Measurements from ENCODE around the gene FN3K.
A peak's percentile ranks its signal among the peaks of the same experiment; 100 is the strongest.
"Not testable (repeated sequence)": the region's sequence is repeated elsewhere in the genome, so short reads cannot be mapped to it uniquely, and the experiment has no call there.

Gene FN3K

GRCh38 chr17:82736511-82737185 is 1.2 kb downstream of the FN3K start:
- DNase-seq (ENCODE audit: low spot score) (no peak), FAIRE-seq (no peak)

DNA sequence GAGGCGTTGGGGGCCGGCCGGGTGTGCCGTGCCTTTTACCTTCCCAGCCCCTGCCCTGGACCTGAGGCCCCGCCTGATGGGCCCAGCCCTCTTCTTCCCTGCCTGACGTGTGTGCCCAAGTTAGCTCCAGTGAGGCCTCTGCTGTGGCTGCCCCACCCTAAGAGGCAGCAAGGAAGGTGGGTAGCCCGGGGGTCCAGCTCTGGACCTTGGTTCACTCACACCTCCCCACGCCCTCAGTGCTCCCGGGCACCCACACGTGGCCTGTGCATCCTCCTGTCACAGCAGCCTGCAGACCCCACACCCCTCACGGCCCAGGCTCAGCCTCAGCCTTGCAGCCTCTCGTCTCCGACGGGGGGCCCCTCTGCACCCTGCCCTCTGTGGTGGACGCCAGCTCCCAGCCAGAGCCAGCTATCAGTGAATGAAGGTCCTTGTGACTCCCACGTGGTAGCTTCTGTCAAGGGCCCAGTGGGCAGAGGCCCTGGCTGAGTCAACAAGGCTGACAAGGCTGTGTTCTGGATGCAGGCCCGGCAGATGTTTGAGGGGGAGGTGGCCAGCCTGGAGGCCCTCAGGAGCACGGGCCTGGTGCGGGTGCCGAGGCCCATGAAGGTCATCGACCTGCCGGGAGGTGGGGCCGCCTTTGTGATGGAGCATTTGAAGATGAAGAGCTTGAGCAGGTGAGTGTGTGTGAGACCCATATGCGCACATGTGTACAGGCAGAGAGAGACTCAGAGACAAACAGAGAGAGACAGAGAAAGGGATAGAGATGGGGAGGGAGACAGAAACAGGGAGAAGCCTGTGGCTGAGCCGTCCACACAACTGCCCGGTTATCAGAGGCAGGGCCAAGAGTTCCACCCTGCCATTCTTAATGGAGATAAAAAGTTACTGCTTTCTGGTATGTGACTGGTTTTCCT is 2.8 kb downstream of the FN3K start:
- no peak for FAIRE-seq
- no peak for DNase-seq (ENCODE audit: low spot score)

GRCh38 chr17:82740906-82741759 is 5.7 kb downstream of the FN3K start:
- FAIRE-seq (peak; percentile 13), DNase-seq (ENCODE audit: low spot score) (no peak)

DNA sequence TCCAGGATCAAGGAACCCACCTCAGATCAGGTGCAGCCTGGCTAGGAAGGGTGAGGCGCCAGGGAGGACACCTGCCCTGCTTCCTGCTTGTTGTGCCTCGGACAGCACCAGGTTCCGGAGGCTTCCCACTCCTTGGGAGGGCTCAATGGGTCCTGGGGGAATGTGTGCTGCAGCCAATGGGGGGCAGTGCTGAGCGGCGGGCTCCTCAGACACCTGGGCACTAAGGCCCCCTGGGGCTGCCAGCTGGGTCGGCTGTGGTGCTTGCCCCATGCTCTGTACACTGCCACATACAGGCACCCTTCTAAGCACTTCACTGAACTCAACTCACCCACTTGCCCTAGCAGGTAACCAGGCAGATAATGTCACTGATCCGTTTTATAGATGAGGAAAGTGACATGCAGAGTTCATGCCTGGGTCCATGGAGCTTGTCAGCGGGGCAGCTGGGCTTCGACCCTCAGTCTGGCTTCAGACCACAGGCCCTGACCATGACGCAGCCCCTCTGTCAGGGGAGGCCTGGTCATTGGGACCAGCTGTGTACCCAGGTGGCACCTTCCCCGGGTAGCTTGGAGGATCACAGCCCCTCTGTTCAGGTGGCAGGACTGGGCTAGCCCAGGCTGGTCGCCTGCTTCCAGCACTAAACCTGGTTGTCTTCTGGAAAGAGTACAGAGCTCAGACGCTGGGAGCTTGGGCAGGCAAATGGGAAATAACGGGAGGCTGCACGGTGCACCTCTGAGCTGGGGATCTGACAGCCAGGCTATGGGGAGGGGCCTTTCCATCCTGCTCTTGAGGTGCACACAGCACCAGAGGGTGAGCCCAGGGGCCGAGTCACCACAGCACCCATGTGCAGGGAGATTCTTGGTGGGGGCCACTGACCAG is 8.2 kb downstream of the FN3K start:
- FAIRE-seq: no peak
- no peak for DNase-seq (ENCODE audit: low spot score)

GRCh38 chr17:82744736-82745135 is 9.3 kb downstream of the FN3K start:
- DNase-seq (ENCODE audit: low spot score); FAIRE-seq: not testable (repeated sequence)

GRCh38 chr17:82745524-82745923 is 10.1 kb downstream of the FN3K start:
- DNase-seq (ENCODE audit: low spot score): no peak
- no peak for FAIRE-seq

- DNase-seq (ENCODE audit: low spot score) (no peak), FAIRE-seq (no peak)
Observed at GRCh38 chr17:82748756-82749155, 13.3 kb downstream of the FN3K start.

- no peak for FAIRE-seq
- no peak for DNase-seq (ENCODE audit: low spot score)
Observed at GRCh38 chr17:82750241-82750908, 15.0 kb downstream of the FN3K start.

- DNase-seq (ENCODE audit: low spot score) (no peak), FAIRE-seq (no peak)
Observed at GRCh38 chr17:82751171-82751570, 15.8 kb downstream of the FN3K start.

GRCh38 chr17:82751571-82752370 is 16.4 kb downstream of the FN3K start, which contains the start of gene TBCD:
TBCD (plus strand) TSS chr17:82752065; CDS start chr17:82752194, 129 bp downstream.
- DNase-seq (ENCODE audit: low spot score) (peak; percentile 98), FAIRE-seq (peak; percentile 88)

DNA sequence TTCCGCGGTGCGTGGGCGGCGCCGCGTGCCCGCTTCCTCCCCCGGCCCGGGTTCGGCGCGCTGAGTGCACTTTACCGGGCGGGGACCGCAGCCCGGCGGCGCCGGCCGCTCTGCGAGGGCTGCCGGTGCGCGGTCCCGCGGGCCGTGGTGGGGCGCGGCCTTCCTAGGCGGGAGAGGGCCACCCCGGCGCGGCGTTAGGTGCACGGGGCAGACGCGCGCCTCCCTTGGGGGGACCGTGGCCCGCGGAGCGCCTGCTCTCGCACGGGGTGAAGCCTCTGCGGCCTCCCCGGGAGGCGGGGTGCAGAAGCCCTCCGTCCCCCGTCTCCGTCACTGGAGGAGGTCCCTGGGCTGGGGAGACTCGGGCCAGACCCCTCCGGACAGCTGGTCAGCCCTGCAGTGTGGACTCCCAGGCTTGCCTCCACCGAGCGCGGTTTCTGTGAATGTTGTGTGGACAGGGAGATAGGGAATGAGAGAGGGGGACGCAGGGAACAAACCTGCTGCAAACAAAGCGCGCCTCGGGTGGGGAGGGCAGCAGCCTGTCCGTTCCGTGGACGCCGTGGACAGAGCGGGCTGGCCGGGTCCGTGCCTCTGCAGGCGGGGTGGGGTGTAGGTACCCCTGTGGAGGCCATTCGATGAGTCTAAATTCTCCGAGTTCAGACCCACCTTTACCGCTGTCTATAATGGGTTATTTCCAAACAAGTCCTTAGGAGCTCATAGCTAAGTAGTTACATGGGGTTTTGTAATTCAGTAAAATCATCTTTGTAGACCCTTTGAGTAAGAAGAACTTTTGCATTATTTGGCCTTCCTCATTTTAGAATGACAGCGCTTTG is 17.2 kb downstream of the FN3K start:
- DNase-seq (ENCODE audit: low spot score): peak; percentile 46
- FAIRE-seq: peak; percentile 27

GRCh38 chr17:82753201-82753464 is 17.7 kb downstream of the FN3K start:
- DNase-seq (ENCODE audit: low spot score) (no peak), FAIRE-seq (no peak)

DNA sequence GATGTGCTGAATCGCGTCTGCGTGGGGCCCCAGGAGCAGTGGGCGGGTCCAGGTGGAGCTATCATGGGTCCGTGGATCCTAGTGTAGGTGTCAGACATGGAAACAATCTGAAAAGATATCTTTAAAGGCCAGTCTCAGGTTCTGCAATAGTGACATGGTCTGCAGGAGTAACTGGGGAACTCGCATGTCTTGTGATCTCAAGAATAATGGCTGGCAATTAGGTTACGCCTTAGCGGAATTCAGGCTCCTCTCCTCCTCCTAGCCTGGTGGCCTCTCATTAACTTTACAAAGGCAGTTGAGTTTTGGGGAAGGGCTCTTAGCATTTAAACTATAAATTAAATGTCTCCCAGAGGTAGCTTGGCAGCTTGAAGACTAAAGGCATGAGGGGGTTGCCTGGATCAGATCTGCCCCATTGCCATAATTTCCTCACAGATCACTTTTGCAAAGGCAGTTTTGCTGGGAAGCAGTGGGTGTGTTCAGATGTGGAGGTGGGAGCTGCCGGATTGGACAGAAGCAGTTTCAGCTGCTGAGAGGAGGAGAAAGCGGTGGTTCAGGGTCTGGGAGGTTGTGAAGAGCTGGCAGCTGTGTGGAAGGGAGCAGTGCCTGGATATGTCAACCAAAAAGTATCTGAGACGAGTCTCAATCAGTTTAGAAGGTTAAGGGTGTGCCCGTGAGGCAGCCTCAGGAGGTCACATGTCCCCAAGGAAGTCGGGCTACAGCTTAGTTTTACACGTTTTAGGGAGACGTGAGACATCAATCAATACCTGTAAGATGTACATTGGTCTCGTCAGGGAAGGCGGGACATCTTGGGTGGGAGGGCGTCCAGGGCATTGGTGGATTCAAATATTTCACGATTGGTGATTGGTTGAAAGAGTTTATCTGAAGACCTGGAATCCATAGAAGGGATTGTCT is 19.1 kb downstream of the FN3K start:
- DNase-seq (ENCODE audit: low spot score): no peak
- FAIRE-seq: no peak

DNA sequence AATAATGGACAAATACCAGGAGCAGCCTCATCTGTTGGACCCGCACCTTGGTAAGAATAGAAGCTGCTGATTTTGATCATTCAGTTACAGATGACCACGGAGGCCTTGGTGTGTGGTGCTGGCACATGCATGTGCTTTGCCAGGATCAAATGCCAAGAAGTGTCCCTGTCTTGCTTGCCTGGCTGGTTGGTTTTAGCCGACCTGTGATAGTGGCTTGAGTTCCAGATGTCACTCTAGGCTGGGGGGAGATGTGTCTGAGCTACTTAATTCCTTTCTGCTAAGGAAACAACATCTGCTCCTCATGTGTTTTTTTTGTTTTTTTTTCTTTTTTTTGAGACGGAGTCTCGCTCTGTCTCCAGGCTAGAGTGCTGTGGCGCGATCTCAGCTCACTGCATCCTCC is 20.8 kb downstream of the FN3K start:
- DNase-seq (ENCODE audit: low spot score): no peak
- no peak for FAIRE-seq

DNA sequence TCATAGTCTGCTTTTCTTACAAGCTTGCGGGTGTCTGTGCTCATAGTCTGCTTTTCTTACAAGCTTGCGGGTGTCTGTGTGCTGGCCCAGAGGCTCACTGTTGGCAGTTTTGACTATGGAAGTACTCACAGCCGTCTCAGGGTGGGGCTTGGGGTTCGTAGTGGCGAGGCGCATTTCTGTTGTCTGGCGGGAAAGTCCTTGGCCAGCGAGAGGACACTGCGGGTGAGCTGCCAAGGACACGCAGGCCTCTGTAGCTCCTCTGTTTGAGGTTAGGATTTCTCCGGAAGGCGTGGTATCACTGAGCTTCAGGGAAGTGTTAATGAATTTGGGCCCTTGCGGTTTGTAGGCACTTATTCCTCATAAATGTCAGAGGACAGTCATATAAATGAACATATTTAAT is 30.0 kb downstream of the FN3K start:
- no peak for FAIRE-seq
- DNase-seq (ENCODE audit: low spot score): no peak

GRCh38 chr17:82767041-82767754 is 31.8 kb downstream of the FN3K start:
- FAIRE-seq: no peak
- DNase-seq (ENCODE audit: low spot score): peak; percentile 45

GRCh38 chr17:82769041-82769440 is 33.6 kb downstream of the FN3K start:
- DNase-seq (ENCODE audit: low spot score) (no peak), FAIRE-seq (peak; percentile 50)

Measured in urothelium cell line (cell line).